Measurements from ENCODE around the gene CAMTA1.

CAMTA1 gene

DNA sequence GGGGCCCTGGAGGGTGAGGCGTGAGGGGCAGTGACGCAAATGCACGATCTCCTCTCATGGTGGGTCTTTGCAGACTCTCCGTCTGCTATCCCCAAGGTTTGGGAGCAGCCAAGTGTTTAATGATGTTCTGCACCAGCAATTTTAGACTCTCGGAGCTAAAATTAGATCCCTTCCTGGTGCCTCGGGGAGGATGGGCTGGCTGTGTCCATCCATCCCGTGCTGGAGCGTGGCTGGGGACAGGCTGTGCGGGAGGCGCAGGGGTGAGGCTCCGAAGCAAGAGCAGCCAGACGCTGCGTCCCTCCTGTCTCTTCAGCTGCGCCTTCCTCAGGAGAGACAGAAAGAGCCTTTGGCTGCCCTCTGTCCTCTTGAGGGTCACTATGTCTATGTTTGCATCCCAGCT is 387.6 kb downstream of the CAMTA1 start:
- no peak for DNase-seq

DNA sequence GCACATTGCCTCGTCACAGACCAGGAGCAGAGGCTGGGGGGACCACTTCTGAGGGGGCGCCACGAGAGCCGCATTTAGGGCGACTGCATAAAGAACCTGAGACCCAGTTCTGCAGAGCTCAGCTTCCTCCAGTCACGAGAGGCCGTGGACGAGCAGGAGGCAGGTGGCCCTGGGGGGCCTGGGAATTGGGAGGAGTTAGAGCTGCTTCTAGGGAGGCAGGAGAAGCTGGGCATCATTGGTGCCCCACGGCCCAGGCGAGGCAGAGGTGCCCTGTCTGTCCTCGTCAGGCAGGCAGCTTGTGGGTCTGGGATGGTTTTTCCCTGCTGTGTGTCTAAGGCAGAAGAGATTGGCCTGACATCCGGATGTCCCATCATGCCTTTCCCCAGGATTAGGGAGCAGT is 389.3 kb downstream of the CAMTA1 start:
- DNase-seq = no peak

DNA sequence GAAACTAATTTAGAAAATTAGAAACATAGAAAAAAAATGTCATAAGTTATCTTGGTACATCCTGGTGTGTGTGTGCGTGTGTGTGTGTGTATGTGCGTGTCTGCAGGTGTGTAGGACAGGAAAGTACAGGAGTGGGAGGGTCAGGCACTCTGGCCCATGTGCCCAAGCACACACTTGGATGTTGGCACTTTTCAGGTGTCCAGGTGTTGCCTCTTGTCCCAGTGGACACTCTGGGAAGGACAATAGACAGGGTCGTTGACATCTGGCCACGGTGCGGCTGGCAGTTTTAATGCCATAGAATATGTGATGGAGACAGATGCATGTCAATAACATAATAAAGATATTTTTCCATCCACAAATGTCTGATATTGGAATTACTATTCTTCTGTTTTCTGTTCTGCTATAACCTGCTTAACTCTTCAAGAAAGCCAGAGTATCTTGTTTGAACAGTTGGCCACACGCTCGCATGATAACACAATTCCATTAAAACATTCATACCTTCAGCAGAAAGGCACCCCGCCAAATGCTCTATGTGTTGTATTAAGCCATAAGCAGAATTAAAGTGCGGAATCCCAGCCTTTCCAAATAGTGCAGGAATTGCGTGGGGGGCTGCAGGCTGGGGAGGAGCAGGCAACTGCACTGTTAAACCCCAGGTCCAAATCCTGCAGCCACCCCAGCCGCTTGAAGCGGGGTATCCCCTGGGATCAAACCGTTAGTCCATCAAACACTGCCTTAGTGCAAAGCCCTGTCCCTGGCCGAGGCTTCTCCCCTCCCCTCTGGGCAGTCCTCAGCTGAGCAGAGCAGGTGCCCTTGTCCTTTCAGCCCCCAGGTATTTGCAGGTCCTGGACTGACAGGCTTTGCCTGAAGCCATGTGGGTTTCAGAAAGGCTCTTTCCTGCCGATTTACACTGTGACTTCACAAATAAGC is 390.0 kb downstream of the CAMTA1 start:
- DNase-seq = no peak

DNA sequence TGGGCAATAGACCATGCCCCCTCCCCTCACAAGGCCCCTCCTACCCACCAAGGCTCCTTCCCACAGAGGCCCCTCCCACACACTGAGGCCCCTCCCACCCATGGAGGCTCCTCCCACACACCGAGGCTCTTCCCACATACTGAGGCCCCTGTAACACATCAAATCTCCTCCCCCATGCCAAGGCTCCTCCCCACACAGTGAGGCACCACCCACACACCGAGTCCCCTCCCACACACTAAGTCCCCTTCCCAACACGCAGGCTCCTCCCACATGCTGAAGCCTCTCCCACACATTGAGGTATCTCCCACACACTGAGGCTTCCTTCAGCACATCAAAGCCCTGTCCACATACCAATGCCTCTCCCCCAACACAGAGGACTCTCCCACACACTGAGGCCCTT is 391.8 kb downstream of the CAMTA1 start:
- DNase-seq = no peak

- no peak for DNase-seq
These were observed 392.3 kb downstream of the CAMTA1 start for GRCh38 chr1:7177438-7178146.

GRCh38 chr1:7178336-7178735 is 393.1 kb downstream of the CAMTA1 start:
- DNase-seq = no peak

DNA sequence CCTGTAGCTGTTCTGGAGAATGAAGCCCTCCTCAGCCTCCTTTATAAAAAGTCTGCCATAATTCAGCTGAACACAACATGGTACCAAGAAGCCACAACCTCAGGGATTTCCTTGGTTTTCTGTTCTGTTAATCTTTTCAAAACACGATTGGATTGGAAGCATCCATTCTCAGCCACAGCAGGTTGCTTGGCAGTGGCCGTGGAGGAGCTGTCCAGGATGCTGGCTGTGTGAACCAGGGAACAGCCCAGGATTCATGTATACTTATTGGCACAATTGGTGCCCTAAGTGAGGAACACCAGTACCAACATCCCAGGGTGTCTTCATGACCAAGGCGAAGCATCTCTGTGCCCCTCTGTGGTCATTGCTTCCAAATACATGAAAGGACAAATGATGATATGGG is 393.5 kb downstream of the CAMTA1 start:
- no peak for DNase-seq

DNA sequence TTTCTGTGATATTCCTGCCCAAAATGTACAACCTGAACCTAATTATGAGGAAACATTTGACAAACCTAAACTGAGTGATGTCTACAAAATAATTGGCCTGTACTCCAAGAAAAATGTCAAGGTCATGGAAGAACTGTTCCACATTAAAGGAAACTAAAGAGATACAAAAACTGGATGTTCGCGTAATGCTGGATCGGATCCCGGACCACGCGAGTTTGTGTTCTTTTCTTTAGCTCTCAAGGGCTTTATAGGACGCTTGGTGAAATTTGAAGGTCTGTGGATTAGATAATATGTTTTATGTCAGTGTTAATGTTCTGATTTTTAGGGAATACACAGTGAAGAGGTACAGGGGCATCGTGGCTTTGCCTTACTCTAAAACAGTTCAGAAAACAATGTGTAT is 400.5 kb downstream of the CAMTA1 start:
- DNase-seq = no peak

DNA sequence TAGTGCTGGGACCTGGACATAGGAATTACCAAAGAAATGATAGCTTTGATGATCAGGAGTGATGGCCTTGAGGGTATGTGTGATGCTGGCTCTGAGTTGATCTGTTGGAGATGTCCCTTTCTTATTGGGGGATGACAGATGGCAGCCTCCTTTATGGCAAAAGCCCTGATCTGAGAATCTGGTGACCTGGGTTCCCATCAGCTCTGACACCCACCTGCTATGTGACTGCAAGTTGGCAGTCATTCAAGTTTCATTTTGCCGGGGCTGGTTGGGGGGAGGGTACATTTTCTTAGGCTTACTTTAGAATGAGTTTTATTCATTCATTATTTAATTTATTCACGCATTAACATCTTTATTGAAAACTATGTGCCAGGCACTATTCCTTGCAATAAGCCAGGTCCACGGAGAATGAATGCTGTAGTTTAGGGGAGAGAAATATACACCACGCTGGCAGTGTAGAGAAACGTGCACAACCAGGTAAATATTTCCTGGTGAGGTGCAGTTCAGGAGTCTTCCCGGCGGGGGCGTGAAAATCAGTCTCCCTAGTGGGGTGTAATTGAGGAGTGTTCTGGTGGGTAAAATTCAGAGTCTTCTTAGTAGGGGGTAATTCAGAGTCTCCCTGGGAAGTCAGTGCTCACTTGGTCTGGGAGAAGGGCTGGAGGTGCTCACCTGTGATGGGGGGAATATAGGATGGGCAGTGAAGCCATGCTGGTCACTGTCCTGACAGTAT is 401.3 kb downstream of the CAMTA1 start:
- DNase-seq = no peak

GRCh38 chr1:7187112-7187493 is 401.8 kb downstream of the CAMTA1 start:
- no peak for DNase-seq

GRCh38 chr1:7190261-7190660 is 405.0 kb downstream of the CAMTA1 start:
- no peak for DNase-seq

- no peak for DNase-seq
These were observed 407.2 kb downstream of the CAMTA1 start for GRCh38 chr1:7192453-7192852.

DNA sequence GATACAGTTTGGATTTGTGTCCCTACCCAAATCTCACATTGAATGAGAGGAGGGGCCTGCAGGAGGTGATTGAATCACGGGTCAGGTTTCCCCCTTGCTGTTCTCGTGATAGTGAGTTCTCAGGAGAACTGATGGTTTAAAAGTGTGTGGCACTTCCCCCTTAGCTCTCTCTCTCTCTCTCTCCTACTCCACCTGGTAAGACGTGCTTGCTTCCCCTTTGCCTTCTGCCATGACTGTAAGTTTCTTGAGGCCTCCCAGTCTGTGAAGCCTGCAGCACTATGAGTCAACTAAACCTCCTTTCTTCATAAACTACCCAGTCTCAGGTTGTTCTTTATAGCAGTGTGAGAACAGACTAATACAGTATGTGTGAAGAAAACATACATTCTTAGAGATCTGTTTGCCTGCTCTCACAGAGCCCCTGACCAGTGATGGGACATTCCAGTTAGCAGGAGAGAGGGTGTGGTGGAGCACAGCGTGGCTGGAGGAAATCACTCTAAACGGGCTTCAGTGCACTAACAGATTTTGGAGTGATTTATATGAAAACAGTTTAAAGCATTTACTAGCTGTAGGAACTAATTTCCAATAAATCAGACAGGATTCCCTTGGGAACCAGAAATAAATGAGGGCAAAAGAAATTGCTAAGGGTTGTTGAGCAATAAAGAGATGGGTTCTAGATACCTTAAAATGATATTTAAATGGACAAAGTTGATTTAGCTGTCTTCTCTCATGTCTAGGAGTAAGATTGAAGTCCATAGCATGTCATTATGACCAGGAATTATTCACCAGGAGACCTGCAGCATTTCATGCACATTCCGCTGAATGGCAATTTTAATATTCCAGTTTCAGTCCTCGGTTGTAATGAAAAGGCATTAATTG is 411.0 kb downstream of the CAMTA1 start:
- DNase-seq = no peak

GRCh38 chr1:7198664-7199063 is 413.4 kb downstream of the CAMTA1 start:
- DNase-seq = no peak

GRCh38 chr1:7199077-7199779 is 414.0 kb downstream of the CAMTA1 start:
- no peak for DNase-seq

DNA sequence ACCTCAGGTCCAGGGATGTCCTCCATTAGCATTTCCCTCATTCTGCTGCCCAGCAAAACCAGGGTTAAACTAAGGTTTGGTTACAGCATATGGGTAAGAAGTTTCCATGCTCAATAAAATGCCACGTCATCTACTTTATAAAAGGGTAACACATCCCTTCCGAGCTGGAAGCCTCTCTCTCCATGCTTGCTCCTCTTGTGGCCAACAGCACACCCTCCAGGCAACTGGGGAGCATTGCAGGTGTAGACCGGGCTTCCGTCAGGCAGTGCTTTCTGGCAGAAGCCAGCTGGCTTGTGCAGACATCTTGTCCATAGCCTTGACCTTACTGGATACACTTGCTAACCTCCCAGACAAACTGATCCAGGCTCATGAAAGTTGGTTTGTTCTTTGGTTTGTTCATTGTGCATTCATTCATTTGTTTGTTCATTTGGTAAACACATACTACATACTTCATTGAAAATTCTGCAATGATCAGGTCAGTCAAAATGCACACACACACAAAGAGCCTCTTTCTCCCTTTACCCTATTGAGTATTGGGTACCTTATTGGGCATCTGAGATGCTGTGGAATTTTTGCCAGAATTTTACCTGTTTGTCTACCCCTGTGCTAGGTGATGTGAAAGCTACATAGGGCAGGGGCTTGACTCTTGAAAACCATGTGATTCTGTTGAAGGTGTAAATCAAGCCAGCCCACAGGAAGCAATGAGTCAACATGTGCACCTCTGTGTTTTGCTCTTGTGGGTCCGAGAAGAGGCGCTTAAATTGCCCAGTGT is 422.8 kb downstream of the CAMTA1 start:
- DNase-seq = peak; percentile 63

- DNase-seq = no peak
These were observed 423.5 kb downstream of the CAMTA1 start for GRCh38 chr1:7208647-7209180.

DNA sequence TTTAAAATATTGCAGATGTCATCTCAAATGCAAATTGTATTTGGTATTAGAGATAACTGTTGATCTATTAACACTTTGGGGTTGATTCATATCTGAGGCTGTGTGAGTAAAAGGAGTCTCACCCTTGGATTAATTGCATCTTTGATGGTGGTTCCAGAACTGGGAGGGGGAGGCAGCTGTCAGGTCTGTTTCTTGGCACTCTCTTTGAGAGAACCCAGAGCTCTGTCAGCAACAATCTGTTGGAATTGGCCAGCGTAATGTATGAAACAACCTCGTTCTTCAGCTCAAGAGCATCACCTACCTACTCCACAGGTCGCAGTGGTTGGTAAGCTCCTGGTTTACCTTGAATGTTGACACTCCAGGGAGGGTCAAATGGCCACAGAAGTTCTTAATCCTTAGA is 424.1 kb downstream of the CAMTA1 start:
- no peak for DNase-seq

GRCh38 chr1:7218210-7218832 is 433.1 kb downstream of the CAMTA1 start:
- DNase-seq = peak; percentile 55

- no peak for DNase-seq
These were observed 433.8 kb downstream of the CAMTA1 start for GRCh38 chr1:7219031-7219430.
